PC-3 (cell line): ENCODE measurements around the gene TCP1. TPM values are rescaled to one million over a fixed set of nuclear protein-coding genes. Genes with fewer than 3 reads are reported as not detected.

Experiments used
- ATAC-seq: fragments of 200-7000 bp; cut with Tn5 transposase; 2 replicates; pipeline ENCODE4 v1.9.1; 2020; ENCODE audit warnings: mild to moderate bottlenecking, moderate library complexity
- BruUV-seq: library from RNA; stranded (reverse); fragments of 400-500 nt; replicated peaks from 2 replicates; lab custom pipeline; 2021; lab: Mats Ljungman, UMichigan
- CTCF ChIA-PET: fragments of 300-600 bp; sonication (Branson Sonifier 250); formaldehyde crosslinking; loops from one replicate; lab custom pipeline; 2022; ENCODE audit warnings: antibody characterized with exemption; lab: Charles Lee
- POLR2A ChIA-PET: fragments of 300-600 bp; sonication (Branson Sonifier 250); formaldehyde crosslinking; loops from one replicate; lab custom pipeline; 2022; ENCODE audit warnings: antibody characterized with exemption; ENCODE audit not compliant: unreplicated experiment; lab: Charles Lee
- DNase-seq: peaks from one replicate; pipeline ENCODE4 v3.0.0-alpha.2; 2015
- H2AFZ ChIP-seq: fragments of 300-600 bp; sonication (generic); 2 replicates; pipeline ENCODE4 v1.6.0; 2016; ENCODE audit warnings: antibody characterized with exemption, low read length
- H3F3A ChIP-seq: fragments of 300-600 bp; sonication (generic); one replicate; pipeline ENCODE4 v1.6.0; 2017; ENCODE audit warnings: antibody characterized with exemption, low read length, control low read depth, mild to moderate bottlenecking; ENCODE audit not compliant: unreplicated experiment
- H3K27ac ChIP-seq: fragments of 300-600 bp; sonication (generic); 2 replicates; pipeline ENCODE4 v1.5.1; 2016; ENCODE audit warnings: mild to moderate bottlenecking, low read length
- H3K27me3 ChIP-seq: fragments of 300-600 bp; sonication (generic); 2 replicates; pipeline ENCODE4 v1.6.1; 2016; ENCODE audit warnings: low read length, mixed read lengths
- H3K36me3 ChIP-seq: fragments of 300-600 bp; sonication (generic); 2 replicates; pipeline ENCODE4 v1.6.1; 2016; ENCODE audit warnings: low read depth, mixed run types, low read length, mixed read lengths
- H3K4me1 ChIP-seq: fragments of 300-600 bp; sonication (generic); 2 replicates; pipeline ENCODE4 v1.5.1; 2016; ENCODE audit warnings: low read length; ENCODE audit not compliant: insufficient read depth
- H3K4me2 ChIP-seq: fragments of 300-600 bp; sonication (generic); 2 replicates; pipeline ENCODE4 v1.6.0; 2016; ENCODE audit warnings: low read length
- H3K4me3 ChIP-seq: fragments of 300-600 bp; sonication (generic); 2 replicates; pipeline ENCODE4 v1.5.1; 2016; ENCODE audit warnings: mild to moderate bottlenecking, low read length, mixed read lengths
- H3K79me2 ChIP-seq: fragments of 300-600 bp; sonication (generic); 2 replicates; pipeline ENCODE4 v1.6.1; 2017; ENCODE audit warnings: low read length, mixed read lengths
- H3K9ac ChIP-seq: fragments of 300-600 bp; sonication (generic); 2 replicates; pipeline ENCODE4 v1.6.0; 2016; ENCODE audit warnings: mild to moderate bottlenecking, low read length
- H3K9me2 ChIP-seq: fragments of 300-600 bp; sonication (generic); replicated peaks from 2 replicates; pipeline ENCODE4 v1.6.1; 2016; ENCODE audit warnings: mixed run types, low read length, mixed read lengths
- H3K9me3 ChIP-seq: fragments of 300-600 bp; sonication (generic); 2 replicates; pipeline ENCODE4 v1.6.1; 2016; ENCODE audit warnings: low read length, mixed read lengths
- H4K20me1 ChIP-seq: fragments of 300-600 bp; sonication (generic); 2 replicates; pipeline ENCODE4 v1.6.1; 2016; ENCODE audit warnings: low read length, mixed read lengths
- EZH2 ChIP-seq: fragments of 300-600 bp; sonication (generic); IDR thresholded peaks from one replicate; pipeline ENCODE4 v1.6.1; 2017; ENCODE audit warnings: antibody characterized with exemption, mild to moderate bottlenecking, low read length; ENCODE audit not compliant: unreplicated experiment
- EZH2phosphoT487 ChIP-seq: fragments of 300-600 bp; sonication (generic); IDR thresholded peaks from 2 replicates; pipeline ENCODE4 v1.6.1; 2018; ENCODE audit warnings: mild to moderate bottlenecking, antibody characterized with exemption, low read length, borderline replicate concordance
- intact Hi-C: fragments of 100-400 bp; cut with micrococcal nuclease; formaldehyde crosslinking; loops from 2 replicates; pipeline ENCODE4 v1.9.0; 2023
- total RNA-seq: library from RNA; depleted of rRNA; stranded (reverse); fragments of >200 nt; gene quantifications from 2 replicates; pipeline ENCODE4 v1.2.3, GENCODE V29; 2014
- TF ChIP-seq, protein P1 (sequence below): fragments of 300-600 bp; sonication (generic); conservative IDR thresholded peaks from 2 replicates; pipeline ENCODE4 v1.5.1; 2017; ENCODE audit warnings: antibody characterized with exemption, low read depth, mild to moderate bottlenecking, low read length

The TCP1 gene
- total RNA-seq, 1 experiment from 2014 or later: 280 TPM

DNA sequence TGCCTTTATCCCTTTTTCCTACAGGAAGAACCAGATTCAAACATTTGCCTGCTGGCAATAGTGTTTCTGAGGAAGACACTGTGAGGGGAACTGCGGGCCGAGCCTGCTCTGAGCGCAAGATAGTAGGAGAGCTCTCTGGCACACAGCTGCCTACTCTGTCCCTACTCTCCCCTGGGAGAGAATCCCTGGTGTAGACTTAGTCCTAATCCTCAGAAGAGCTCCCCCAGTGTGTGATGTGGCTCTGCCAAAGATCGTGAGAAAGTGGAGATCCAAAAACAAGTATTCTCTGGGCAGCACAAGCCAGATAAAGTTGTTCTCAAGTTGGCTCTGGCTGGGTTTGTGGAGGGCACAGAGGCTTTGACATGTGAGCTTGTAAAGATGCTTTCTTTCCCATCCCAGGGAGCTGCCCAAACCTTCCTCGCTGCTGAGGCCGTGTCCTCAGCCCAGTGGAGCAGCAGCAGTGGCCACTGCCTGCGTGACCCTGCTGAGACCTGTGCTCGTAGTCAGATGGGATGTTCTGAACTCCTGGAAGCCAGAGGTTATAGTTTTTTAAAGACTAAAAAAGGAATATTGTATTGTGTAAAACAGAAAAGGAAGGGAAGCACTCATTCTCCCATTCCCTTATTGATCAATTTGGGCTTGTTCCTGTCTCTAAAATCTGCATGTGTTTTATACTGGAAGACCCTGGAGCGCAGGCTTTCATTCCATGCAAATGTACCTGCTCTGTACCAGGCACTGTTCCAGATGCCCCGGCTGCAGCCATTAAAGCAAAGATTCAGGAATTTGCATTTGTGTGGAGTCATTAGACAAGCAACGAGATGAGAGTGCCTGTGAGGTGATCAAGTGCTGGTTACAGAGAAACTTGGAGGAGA is 41.3 kb upstream of the TCP1 start:
- TF ChIP-seq, protein P1, sequence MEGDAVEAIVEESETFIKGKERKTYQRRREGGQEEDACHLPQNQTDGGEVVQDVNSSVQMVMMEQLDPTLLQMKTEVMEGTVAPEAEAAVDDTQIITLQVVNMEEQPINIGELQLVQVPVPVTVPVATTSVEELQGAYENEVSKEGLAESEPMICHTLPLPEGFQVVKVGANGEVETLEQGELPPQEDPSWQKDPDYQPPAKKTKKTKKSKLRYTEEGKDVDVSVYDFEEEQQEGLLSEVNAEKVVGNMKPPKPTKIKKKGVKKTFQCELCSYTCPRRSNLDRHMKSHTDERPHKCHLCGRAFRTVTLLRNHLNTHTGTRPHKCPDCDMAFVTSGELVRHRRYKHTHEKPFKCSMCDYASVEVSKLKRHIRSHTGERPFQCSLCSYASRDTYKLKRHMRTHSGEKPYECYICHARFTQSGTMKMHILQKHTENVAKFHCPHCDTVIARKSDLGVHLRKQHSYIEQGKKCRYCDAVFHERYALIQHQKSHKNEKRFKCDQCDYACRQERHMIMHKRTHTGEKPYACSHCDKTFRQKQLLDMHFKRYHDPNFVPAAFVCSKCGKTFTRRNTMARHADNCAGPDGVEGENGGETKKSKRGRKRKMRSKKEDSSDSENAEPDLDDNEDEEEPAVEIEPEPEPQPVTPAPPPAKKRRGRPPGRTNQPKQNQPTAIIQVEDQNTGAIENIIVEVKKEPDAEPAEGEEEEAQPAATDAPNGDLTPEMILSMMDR: no peak
- ChIA-PET POLR2A (no interaction called here), CTCF (no interaction called here)
- no peak overlapping the region for H3K9ac ChIP-seq
- H3K27ac ChIP-seq: no peak overlapping the region
- no peak overlapping the region for H3K4me3 ChIP-seq
- H3K27me3 ChIP-seq: no peaks in the 10 kb centered on the region
- H3K4me1 ChIP-seq: no peaks in the 10 kb centered on the region
- ATAC-seq (no peak), DNase-seq (no peak)
- no TSS peak for BruUV-seq
- H3K79me2 ChIP-seq: no peaks in the 10 kb centered on the region
- no peak overlapping the region for H2AFZ ChIP-seq
- no peaks in the 10 kb centered on the region for H4K20me1 ChIP-seq
- no peaks in the 10 kb centered on the region for H3K9me3 ChIP-seq
- no peaks in the 10 kb centered on the region for H3K9me2 ChIP-seq
- no peaks in the 10 kb centered on the region for H3K36me3 ChIP-seq
- intact Hi-C loops: no loop called here
- no peaks in the 10 kb centered on the region for H3F3A ChIP-seq
- H3K4me2 ChIP-seq: no peak overlapping the region

DNA sequence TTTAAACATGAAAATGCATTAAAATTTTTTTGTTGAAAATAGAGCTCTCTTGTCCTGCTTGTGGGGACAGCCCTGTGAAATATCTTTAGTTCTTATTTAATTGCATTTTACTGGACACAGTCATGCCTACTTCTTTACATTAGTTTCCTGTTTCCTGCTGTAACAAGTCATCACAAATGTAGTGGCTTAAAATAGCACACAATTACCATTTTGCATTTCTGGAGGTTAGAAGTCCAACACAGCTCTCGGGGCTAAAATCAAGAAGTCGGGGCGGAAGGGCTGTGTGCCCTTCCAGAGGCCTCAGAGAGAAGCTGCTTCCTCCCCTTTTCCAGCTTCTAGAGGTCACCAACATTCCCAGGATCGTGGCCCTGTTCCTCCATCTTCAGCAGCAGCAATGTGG is 40.1 kb upstream of the TCP1 start:
- TF ChIP-seq, protein P1: no peak
- Histone ChIP-seq H3K79me2 (no peaks in the 10 kb centered on the region), H2AFZ (no peak overlapping the region), H3K9ac (no peak overlapping the region), H3K9me3 (no peaks in the 10 kb centered on the region), H4K20me1 (no peaks in the 10 kb centered on the region), H3K27me3 (no peaks in the 10 kb centered on the region), H3K4me2 (no peak overlapping the region), H3K4me1 (no peaks in the 10 kb centered on the region), H3K4me3 (no peak overlapping the region), H3K36me3 (no peaks in the 10 kb centered on the region), H3F3A (no peaks in the 10 kb centered on the region), H3K9me2 (no peaks in the 10 kb centered on the region), H3K27ac (no peak overlapping the region)
- intact Hi-C loops: no loop called here
- no peak for DNase-seq
- BruUV-seq: no TSS peak
- ChIA-PET CTCF (no interaction called here), POLR2A (no interaction called here)
- no peak for ATAC-seq

DNA sequence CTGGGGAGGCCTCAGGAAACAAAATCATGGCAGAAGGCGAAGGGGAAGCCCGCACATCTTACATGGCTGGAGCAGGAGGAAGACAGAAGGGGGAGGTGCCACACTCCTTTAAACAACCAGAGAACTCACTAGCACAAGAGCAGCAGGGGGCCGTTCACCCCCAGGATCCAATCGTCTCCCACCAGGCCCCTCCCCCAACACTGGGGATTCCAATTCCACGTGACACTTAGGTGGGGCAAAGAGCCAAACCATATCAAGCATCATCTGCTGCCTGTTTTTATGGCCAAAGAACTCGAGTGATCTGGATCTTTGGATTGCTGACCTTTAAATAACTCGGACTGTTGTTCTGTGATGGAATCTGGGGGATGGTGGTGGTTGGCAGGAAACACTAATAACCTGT is 38.7 kb upstream of the TCP1 start:
- no peaks in the 10 kb centered on the region for H3K79me2 ChIP-seq
- H2AFZ ChIP-seq: no peak overlapping the region
- no peak overlapping the region for H3K4me3 ChIP-seq
- no peaks in the 10 kb centered on the region for H4K20me1 ChIP-seq
- POLR2A ChIA-PET: no interaction called here
- intact Hi-C loops: no loop called here
- DNase-seq (no peak), ATAC-seq (no peak)
- TF ChIP-seq EZH2phosphoT487 (no peak), EZH2 (no peak)
- TF ChIP-seq, protein P1: no peak
- no peak overlapping the region for H3K9ac ChIP-seq
- no peaks in the 10 kb centered on the region for H3K36me3 ChIP-seq
- H3K9me2 ChIP-seq: no peaks in the 10 kb centered on the region
- H3K27ac ChIP-seq: no peak overlapping the region
- H3K27me3 ChIP-seq: no peaks in the 10 kb centered on the region
- no peak overlapping the region for H3K4me2 ChIP-seq
- no peaks in the 10 kb centered on the region for H3F3A ChIP-seq
- CTCF ChIA-PET: no interaction called here
- no peaks in the 10 kb centered on the region for H3K9me3 ChIP-seq
- no peaks in the 10 kb centered on the region for H3K4me1 ChIP-seq
- BruUV-seq: no TSS peak
